Measurements from ENCODE around the gene GALM.
"Not testable (repeated sequence)": the region's sequence is repeated elsewhere in the genome, so short reads cannot be mapped to it uniquely, and the experiment has no call there.

GALM gene

GRCh38 chr2:38754506-38754905 lies 88.6 kb downstream of the GALM start:
- in situ Hi-C loops (cut with HindIII; ENCODE audit: low sequenced_read_pairs), result no loop called here
- H3K4me3 ChIP-seq (ENCODE audit: low read depth, low read length), result no peak overlapping the region
- DNase-seq (ENCODE audit: low read depth, low spot score), result no peak
- TF ChIP-seq CTCF (IDR thresholded peaks at IDR 0.05; ENCODE audit: low read depth, low read length), result no peak

- in situ Hi-C loops (cut with HindIII; ENCODE audit: low sequenced_read_pairs); H3K4me3 ChIP-seq (ENCODE audit: low read depth, low read length); DNase-seq (ENCODE audit: low read depth, low spot score): not testable (repeated sequence)
Observed at GRCh38 chr2:38755891-38756290, 90.0 kb downstream of the GALM start.

DNA sequence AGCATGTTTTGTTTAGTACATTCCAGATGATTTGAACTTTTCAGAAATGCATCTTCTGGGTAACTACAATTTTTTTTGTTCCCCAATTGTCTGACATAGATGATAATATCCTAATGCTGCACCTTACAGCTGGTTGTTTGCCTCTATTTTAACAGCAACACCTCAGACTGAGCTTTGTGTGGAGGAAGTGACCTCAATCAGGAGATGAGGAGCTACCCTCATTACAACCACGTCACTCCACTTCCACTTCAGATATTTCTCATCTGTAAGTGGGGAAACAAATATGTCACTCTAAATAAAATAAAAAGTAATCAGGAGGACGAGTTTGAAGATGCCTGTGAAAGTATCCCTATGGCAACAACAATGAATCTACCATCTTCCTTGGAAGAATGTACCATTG lies 97.3 kb downstream of the GALM start:
- in situ Hi-C loops (cut with HindIII; ENCODE audit: low sequenced_read_pairs), result no loop called here
- no peak for DNase-seq (ENCODE audit: low read depth, low spot score)
- TF ChIP-seq CTCF (IDR thresholded peaks at IDR 0.05; ENCODE audit: low read depth, low read length), result no peak
- no peak overlapping the region for H3K4me3 ChIP-seq (ENCODE audit: low read depth, low read length)

DNA sequence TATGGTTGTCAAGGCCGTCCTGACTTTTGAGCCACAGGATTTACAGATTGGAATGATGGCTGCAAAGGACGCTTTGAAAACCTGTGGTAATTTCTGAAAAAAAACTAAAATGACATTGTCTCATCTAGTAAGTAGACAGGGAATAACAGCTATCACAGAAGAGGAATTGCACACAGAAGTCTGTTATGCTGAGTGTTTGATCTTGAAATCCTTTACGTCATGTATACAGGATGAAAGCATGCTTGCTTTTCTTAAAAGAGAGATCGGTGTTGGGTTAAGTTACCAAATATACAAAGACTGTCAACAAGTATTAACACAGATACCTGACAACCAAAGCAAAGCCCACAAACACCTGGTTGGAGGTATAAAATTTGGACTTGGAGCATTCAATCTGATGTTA lies 97.8 kb downstream of the GALM start:
- in situ Hi-C loops (cut with HindIII; ENCODE audit: low sequenced_read_pairs), result no loop called here
- H3K4me3 ChIP-seq (ENCODE audit: low read depth, low read length), result no peak overlapping the region
- DNase-seq (ENCODE audit: low read depth, low spot score), result no peak
- TF ChIP-seq CTCF (IDR thresholded peaks at IDR 0.05; ENCODE audit: low read depth, low read length), result no peak

GRCh38 chr2:38765149-38765548 lies 99.2 kb downstream of the GALM start:
- peak; percentile 69 for DNase-seq (ENCODE audit: low read depth, low spot score)
- in situ Hi-C loops (cut with HindIII; ENCODE audit: low sequenced_read_pairs), result no loop called here
- no peak for TF ChIP-seq CTCF (IDR thresholded peaks at IDR 0.05; ENCODE audit: low read depth, low read length)
- no peak overlapping the region for H3K4me3 ChIP-seq (ENCODE audit: low read depth, low read length)

DNA sequence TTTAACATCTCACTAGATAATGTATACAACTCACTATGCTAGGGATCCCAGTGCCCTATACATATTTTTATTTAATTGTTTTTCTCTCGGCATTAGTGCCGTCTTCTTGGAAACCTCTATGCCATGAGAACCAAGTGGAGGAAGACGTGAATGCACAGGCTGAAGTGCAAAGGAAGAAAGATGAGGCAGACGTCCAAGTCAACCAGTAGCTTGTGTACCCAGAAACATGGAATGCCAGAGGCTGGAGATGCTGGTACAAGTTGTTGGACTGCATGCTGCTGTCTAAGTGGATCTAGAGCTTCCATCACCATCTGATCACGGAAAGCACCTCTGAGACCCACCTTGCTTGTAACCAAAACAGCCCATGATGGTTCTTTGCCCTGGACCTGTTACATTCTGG lies 99.6 kb downstream of the GALM start:
- in situ Hi-C loops (cut with HindIII; ENCODE audit: low sequenced_read_pairs), result no loop called here
- no peak for TF ChIP-seq CTCF (IDR thresholded peaks at IDR 0.05; ENCODE audit: low read depth, low read length)
- H3K4me3 ChIP-seq (ENCODE audit: low read depth, low read length), result no peak overlapping the region
- DNase-seq (ENCODE audit: low read depth, low spot score), result no peak

GRCh38 chr2:38771632-38772031 lies 105.7 kb downstream of the GALM start:
- H3K4me3 ChIP-seq (ENCODE audit: low read depth, low read length), result no peak overlapping the region
- in situ Hi-C loops (cut with HindIII; ENCODE audit: low sequenced_read_pairs), result no loop called here
- DNase-seq (ENCODE audit: low read depth, low spot score), result no peak
- TF ChIP-seq CTCF (IDR thresholded peaks at IDR 0.05; ENCODE audit: low read depth, low read length), result no peak

Data from astrocyte of the spinal cord (primary cell).